ENCODE measurements around the gene CLEC18C.
"Not testable (repeated sequence)": the region's sequence is repeated elsewhere in the genome, so short reads cannot be mapped to it uniquely, and the experiment has no call there.

CLEC18C gene

GRCh38 chr16:70218586-70218985 is 45.0 kb downstream of the CLEC18C start:
- not testable (repeated sequence) for DNase-seq

GRCh38 chr16:70222574-70222973 is 49.0 kb downstream of the CLEC18C start:
- not testable (repeated sequence) for DNase-seq

DNA sequence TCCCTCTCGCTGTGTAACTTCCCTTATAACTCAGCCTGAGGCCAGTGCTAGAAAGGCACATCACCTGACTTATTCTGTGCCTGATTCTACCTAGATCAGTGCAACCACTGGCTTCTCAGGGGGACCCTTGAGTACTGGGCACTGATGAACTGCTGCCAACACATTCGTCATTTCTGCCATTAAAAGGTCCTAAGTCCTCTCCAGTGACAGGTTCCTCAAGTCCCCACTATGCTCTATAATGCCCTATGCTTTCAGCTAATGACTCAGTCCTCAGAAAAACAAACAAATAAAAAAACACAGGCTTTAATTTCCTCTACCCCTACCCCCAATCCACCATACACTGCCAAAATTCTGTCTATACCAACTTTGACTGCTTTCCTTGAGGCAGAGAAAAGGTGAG is 49.6 kb downstream of the CLEC18C start:
- DNase-seq, result not testable (repeated sequence)

DNA sequence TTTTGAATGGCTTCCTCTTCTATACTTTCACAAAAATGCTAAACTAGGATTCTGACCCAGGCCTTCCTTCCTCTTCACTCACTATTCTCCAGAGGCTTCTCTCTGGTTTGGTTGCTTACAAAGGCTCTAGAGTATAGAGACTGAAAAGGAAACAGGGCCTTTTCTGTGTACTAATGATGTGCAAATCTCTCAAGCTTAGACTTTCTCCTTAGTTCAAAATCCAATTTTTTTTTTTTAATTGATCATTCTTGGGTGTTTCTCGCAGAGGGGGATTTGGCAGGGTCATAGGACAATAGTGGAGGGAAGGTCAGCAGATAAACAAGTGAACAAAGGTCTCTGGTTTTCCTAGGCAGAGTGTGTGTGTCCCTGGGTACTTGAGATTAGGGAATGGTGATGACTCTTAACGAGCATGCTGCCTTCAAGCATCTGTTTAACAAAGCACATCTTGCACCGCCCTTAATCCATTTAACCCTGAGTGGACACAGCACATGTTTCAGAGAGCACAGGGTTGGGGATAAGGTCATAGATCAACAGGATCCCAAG is 50.5 kb downstream of the CLEC18C start:
- not testable (repeated sequence) for DNase-seq

GRCh38 chr16:70224645-70225044 is 51.1 kb downstream of the CLEC18C start:
- DNase-seq, result not testable (repeated sequence)

- DNase-seq, result not testable (repeated sequence)
These were observed 51.8 kb downstream of the CLEC18C start for GRCh38 chr16:70225430-70225829.

GRCh38 chr16:70226024-70226423 is 52.4 kb downstream of the CLEC18C start:
- DNase-seq, result not testable (repeated sequence)

GRCh38 chr16:70231831-70232230 is 58.2 kb downstream of the CLEC18C start:
- DNase-seq, result not testable (repeated sequence)
